Left forelimb (tissue), 1 donor: ENCODE results near the gene EDAR.

Experiments used
- DNase-seq: peaks from one replicate; pipeline ENCODE4 v3.0.0-alpha.2; 2018; ENCODE audit warnings: low spot score

Gene EDAR

DNA sequence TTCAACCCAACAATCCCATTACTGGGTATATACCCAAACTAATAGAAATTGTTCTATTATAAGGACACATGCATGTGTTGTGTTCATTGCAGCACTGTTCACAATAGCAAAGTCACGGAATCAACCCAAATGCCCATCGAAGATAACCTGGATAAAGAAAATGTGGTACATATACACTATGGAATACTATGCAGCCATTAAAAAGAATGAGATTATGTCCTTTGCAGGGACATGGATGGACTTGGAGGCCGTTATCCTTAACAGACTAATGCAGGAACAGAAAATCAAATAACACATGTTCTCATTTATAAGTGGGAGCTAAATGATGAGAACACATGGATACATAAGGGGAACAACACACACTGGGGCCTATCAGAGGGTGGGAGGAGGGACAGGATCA, 136.6 kb downstream of the EDAR start:
- no peak for DNase-seq

DNA sequence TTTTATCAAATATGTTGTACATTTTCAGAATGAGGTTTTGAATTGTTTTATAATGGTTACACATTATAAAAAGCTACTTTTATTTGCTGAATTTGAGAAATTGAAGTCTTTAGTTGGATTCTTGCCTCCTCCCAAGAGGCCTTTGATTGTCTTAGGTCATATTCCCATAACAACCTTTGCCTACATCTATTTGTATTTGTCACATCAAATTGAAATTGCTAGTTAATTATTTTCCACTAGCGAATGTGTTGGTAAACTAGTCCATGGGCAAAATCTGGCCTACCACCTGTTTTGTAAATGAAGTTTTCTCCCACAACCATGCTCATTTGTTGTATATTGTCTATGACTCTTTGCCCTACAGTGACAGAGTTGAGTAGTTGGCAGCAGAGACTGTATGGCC, 142.0 kb downstream of the EDAR start:
- DNase-seq, result no peak

DNA sequence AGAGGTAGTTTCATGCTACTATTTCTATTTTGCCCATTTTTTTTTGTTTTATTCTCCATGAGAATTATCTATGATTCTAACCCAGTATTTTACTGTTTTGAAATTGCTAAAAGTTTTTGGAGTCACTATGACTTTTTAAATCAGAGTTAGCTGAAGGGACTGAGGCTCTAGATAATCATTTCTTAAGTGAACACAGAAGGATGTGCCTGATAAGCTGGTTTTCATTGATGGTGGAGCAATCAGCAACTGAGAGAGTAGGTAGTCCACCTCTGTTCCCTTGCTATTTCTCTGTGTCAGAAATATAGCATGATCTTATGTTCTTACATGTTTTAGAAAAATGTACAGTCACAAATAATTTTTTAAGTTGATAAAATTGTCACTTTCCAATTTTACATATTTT, 143.1 kb downstream of the EDAR start:
- DNase-seq, result no peak
